HG02678 (cell line): ENCODE results near the gene SERPINA5.
"Not testable (repeated sequence)": the region's sequence is repeated elsewhere in the genome, so short reads cannot be mapped to it uniquely, and the experiment has no call there.

ENCODE experiments used
- ATAC-seq: cut with Tn5 transposase; IDR thresholded peaks from one replicate; pipeline ENCODE4 v1.9.1; 2021; ENCODE audit warnings: mild to moderate bottlenecking, moderate library complexity; ENCODE audit not compliant: unreplicated experiment

SERPINA5 gene

GRCh38 chr14:94598816-94599655 is 17.8 kb downstream of the SERPINA5 start:
- ATAC-seq: no peak

- no peak for ATAC-seq
Measured at GRCh38 chr14:94599656-94600004, 18.4 kb downstream of the SERPINA5 start.

GRCh38 chr14:94600148-94600545 is 18.9 kb downstream of the SERPINA5 start:
- no peak for ATAC-seq

- ATAC-seq: no peak
Measured at GRCh38 chr14:94601884-94602391, 20.7 kb downstream of the SERPINA5 start.

- no peak for ATAC-seq
Measured at GRCh38 chr14:94602722-94603121, 21.5 kb downstream of the SERPINA5 start.

- no peak for ATAC-seq
Measured at GRCh38 chr14:94605361-94605760, 24.1 kb downstream of the SERPINA5 start.

- ATAC-seq: not testable (repeated sequence)
Measured at GRCh38 chr14:94608966-94609365, 27.7 kb downstream of the SERPINA5 start.

GRCh38 chr14:94611179-94611578 is 30.0 kb downstream of the SERPINA5 start:
- no peak for ATAC-seq

- ATAC-seq: no peak
Measured at GRCh38 chr14:94612174-94612573, 30.9 kb downstream of the SERPINA5 start, which contains the start of gene SERPINA3. Gene SERPINA3 (plus strand): TSS chr14:94612391. CDS start chr14:94614442, 2,051 bp downstream.

GRCh38 chr14:94612580-94613554 is 31.6 kb downstream of the SERPINA5 start:
- ATAC-seq: no peak

GRCh38 chr14:94613720-94614644 is 32.8 kb downstream of the SERPINA5 start:
- no peak for ATAC-seq

GRCh38 chr14:94614802-94615201 is 33.6 kb downstream of the SERPINA5 start:
- ATAC-seq: no peak

GRCh38 chr14:94615254-94615653 is 34.0 kb downstream of the SERPINA5 start:
- no peak for ATAC-seq

GRCh38 chr14:94615823-94616570 is 34.8 kb downstream of the SERPINA5 start:
- ATAC-seq: no peak

GRCh38 chr14:94617366-94617941 is 36.2 kb downstream of the SERPINA5 start:
- ATAC-seq: no peak

- no peak for ATAC-seq
Measured at GRCh38 chr14:94617988-94618822, 37.0 kb downstream of the SERPINA5 start.

GRCh38 chr14:94619297-94619696 is 38.1 kb downstream of the SERPINA5 start:
- ATAC-seq: no peak

GRCh38 chr14:94620597-94620996 is 39.4 kb downstream of the SERPINA5 start:
- no peak for ATAC-seq
